ENCODE measurements around the gene TVP23B. TPM values are rescaled to one million over a fixed set of nuclear protein-coding genes. Genes with fewer than 3 reads are reported as not detected.
"Not testable (repeated sequence)": the region's sequence is repeated elsewhere in the genome, so short reads cannot be mapped to it uniquely, and the experiment has no call there.

TVP23B gene
- total and polyA plus RNA-seq, 2 donors (not counting 3 experiments of a cell fraction or from before 2014, with no cell fraction given) = 16.8 to 29.6 TPM

DNA sequence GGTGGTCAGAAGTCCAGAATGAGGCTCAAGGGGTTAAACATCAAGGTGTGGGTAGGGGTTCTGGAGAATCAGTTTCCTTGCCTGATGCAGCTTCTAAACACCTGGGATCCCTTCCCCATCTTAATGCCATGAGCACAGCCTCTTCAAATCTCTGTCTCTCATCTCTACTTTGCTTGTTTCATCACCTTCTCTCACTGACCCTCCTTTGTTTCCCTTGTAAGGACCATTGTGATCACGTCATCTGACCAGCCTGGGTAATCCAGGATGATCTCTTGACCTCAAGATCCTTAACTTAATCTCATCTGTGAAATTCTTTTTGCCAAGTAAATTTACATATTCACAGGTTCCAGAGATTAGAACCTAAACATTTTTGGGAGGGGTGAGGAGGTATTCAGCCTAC is 5.0 kb downstream of the TVP23B start:
- H3K4me2 ChIP-seq (ENCODE audit: insufficient read depth, low read length); H3K9me1 ChIP-seq (replicated peaks; ENCODE audit: control insufficient read depth, extremely low read depth, insufficient read depth, low read length); H3K4me3 ChIP-seq (replicated peaks in 1 of 3; ENCODE audit: insufficient read depth in 1 of 3, low read depth in 1 of 3, low read length in 3 of 3); dilution Hi-C loops (cut with MboI; ENCODE audit: extremely low pct_ligation_motif_present, low sequenced_read_pairs); H3K9ac ChIP-seq (replicated peaks; ENCODE audit: extremely low read depth, insufficient read depth, low read length); CTCF ChIA-PET; POLR2A ChIA-PET; BruUV-seq (replicated peaks); H4K20me1 ChIP-seq (replicated peaks; ENCODE audit: control insufficient read depth, extremely low read depth, insufficient read depth, low read length); DNase-seq (ENCODE audit: low read depth, low spot score); H3K27me3 ChIP-seq (ENCODE audit: control insufficient read depth in 2 of 2, insufficient read depth in 2 of 2, low read length in 2 of 2); H3K36me3 ChIP-seq (ENCODE audit: control insufficient read depth in 2 of 2, extremely low read depth in 1 of 2, insufficient read depth in 2 of 2, low read length in 2 of 2); H2AFZ ChIP-seq (ENCODE audit: low read depth, low read length); intact Hi-C loops (cut with micrococcal nuclease); H3K9me3 ChIP-seq (replicated peaks; ENCODE audit: control insufficient read depth, insufficient read depth, low read length); FAIRE-seq; H3K27ac ChIP-seq (ENCODE audit: insufficient read depth, low read depth, low read length); H3K4me1 ChIP-seq (ENCODE audit: control insufficient read depth, extremely low read depth, insufficient read depth, low read length): not testable (repeated sequence)
- H3K79me2 ChIP-seq (ENCODE audit: control insufficient read depth, insufficient read depth, low read length) = peaks cover 29% of the 10 kb centered on the region

DNA sequence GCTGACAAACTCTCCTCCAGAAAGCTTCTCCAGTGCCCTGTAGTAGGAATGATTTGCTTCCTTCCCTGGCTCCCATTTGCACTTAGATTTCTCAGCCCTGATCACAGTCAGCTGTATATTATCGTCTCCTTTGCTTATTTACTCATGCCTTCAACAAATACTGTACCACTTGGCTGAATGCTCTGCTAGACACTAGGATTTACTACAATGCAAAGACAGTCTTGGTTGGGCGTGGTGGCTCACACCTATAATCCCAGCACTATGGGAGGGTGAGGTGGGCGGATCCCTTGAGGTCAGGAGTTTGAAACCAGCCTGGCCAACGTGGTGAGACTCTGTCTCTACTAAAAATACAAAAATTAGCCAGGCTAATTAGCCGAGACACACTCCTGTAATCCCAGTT is 5.9 kb downstream of the TVP23B start:
- POLR2A ChIA-PET; BruUV-seq (replicated peaks); dilution Hi-C loops (cut with MboI; ENCODE audit: extremely low pct_ligation_motif_present, low sequenced_read_pairs); H3K9me3 ChIP-seq (replicated peaks; ENCODE audit: control insufficient read depth, insufficient read depth, low read length); H3K27me3 ChIP-seq (ENCODE audit: control insufficient read depth in 2 of 2, insufficient read depth in 2 of 2, low read length in 2 of 2); FAIRE-seq; DNase-seq (ENCODE audit: low read depth, low spot score); H3K9me1 ChIP-seq (replicated peaks; ENCODE audit: control insufficient read depth, extremely low read depth, insufficient read depth, low read length); H4K20me1 ChIP-seq (replicated peaks; ENCODE audit: control insufficient read depth, extremely low read depth, insufficient read depth, low read length); H3K9ac ChIP-seq (replicated peaks; ENCODE audit: extremely low read depth, insufficient read depth, low read length); H3K4me2 ChIP-seq (ENCODE audit: insufficient read depth, low read length); H3K27ac ChIP-seq (ENCODE audit: insufficient read depth, low read depth, low read length); H3K4me1 ChIP-seq (ENCODE audit: control insufficient read depth, extremely low read depth, insufficient read depth, low read length); H2AFZ ChIP-seq (ENCODE audit: low read depth, low read length); H3K4me3 ChIP-seq (replicated peaks in 1 of 3; ENCODE audit: insufficient read depth in 1 of 3, low read depth in 1 of 3, low read length in 3 of 3); intact Hi-C loops (cut with micrococcal nuclease); CTCF ChIA-PET; H3K36me3 ChIP-seq (ENCODE audit: control insufficient read depth in 2 of 2, extremely low read depth in 1 of 2, insufficient read depth in 2 of 2, low read length in 2 of 2): not testable (repeated sequence)
- H3K79me2 ChIP-seq (ENCODE audit: control insufficient read depth, insufficient read depth, low read length) = peaks cover 27% of the 10 kb centered on the region

DNA sequence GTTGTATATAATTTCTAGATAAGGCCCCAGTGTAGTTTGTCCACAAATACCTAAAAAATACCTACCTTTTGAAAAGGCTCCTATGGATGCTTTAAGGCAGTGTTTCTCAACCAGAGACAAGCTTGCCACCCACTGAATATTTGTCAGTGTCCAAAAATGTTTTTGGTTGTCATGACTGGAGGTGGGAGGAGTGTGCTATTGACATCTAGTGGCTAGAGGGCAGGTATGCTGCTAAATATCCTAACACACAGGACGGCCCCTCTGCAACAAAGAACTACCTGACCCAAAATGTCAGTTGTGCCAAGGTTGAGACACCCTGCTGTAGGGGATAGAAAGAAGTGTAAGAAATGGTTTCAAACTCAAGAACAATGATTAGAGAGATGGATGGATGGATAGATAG is 10.4 kb downstream of the TVP23B start:
- intact Hi-C loops (cut with micrococcal nuclease); BruUV-seq (replicated peaks); H3K9me1 ChIP-seq (replicated peaks; ENCODE audit: control insufficient read depth, extremely low read depth, insufficient read depth, low read length); H3K4me1 ChIP-seq (ENCODE audit: control insufficient read depth, extremely low read depth, insufficient read depth, low read length); POLR2A ChIA-PET; H4K20me1 ChIP-seq (replicated peaks; ENCODE audit: control insufficient read depth, extremely low read depth, insufficient read depth, low read length); H2AFZ ChIP-seq (ENCODE audit: low read depth, low read length); H3K36me3 ChIP-seq (ENCODE audit: control insufficient read depth in 2 of 2, extremely low read depth in 1 of 2, insufficient read depth in 2 of 2, low read length in 2 of 2); H3K27me3 ChIP-seq (ENCODE audit: control insufficient read depth in 2 of 2, insufficient read depth in 2 of 2, low read length in 2 of 2); DNase-seq (ENCODE audit: low read depth, low spot score); H3K4me2 ChIP-seq (ENCODE audit: insufficient read depth, low read length); H3K79me2 ChIP-seq (ENCODE audit: control insufficient read depth, insufficient read depth, low read length); CTCF ChIA-PET; H3K4me3 ChIP-seq (replicated peaks in 1 of 3; ENCODE audit: insufficient read depth in 1 of 3, low read depth in 1 of 3, low read length in 3 of 3); H3K9ac ChIP-seq (replicated peaks; ENCODE audit: extremely low read depth, insufficient read depth, low read length); H3K9me3 ChIP-seq (replicated peaks; ENCODE audit: control insufficient read depth, insufficient read depth, low read length); H3K27ac ChIP-seq (ENCODE audit: insufficient read depth, low read depth, low read length); dilution Hi-C loops (cut with MboI; ENCODE audit: extremely low pct_ligation_motif_present, low sequenced_read_pairs): not testable (repeated sequence)
- peak; percentile 67 for FAIRE-seq

DNA sequence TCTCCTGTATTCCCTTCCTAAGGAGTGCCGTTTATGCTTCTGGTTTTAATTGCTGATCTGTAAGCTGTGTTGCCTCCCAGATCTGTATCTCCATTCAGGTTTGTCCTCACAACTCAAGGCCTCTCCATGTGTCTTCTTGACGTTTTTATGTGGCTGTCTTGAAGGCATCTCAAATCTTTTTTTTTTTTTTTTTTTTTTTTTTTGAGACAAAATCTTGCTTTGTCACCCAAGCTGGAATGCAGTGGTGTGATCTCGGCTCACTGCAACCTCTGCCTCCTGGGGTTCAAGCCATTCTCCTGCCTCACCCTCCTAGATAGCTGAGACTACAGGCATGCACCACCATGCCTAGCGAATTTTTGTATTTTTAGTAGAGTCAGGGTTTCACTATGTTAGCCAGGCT is 13.9 kb downstream of the TVP23B start:
- H3K79me2 ChIP-seq (ENCODE audit: control insufficient read depth, insufficient read depth, low read length); FAIRE-seq; BruUV-seq (replicated peaks); DNase-seq (ENCODE audit: low read depth, low spot score); H4K20me1 ChIP-seq (replicated peaks; ENCODE audit: control insufficient read depth, extremely low read depth, insufficient read depth, low read length); H3K4me2 ChIP-seq (ENCODE audit: insufficient read depth, low read length); H3K27ac ChIP-seq (ENCODE audit: insufficient read depth, low read depth, low read length); H3K36me3 ChIP-seq (ENCODE audit: control insufficient read depth in 2 of 2, extremely low read depth in 1 of 2, insufficient read depth in 2 of 2, low read length in 2 of 2); dilution Hi-C loops (cut with MboI; ENCODE audit: extremely low pct_ligation_motif_present, low sequenced_read_pairs); H2AFZ ChIP-seq (ENCODE audit: low read depth, low read length); H3K9me3 ChIP-seq (replicated peaks; ENCODE audit: control insufficient read depth, insufficient read depth, low read length); H3K9me1 ChIP-seq (replicated peaks; ENCODE audit: control insufficient read depth, extremely low read depth, insufficient read depth, low read length); intact Hi-C loops (cut with micrococcal nuclease); H3K9ac ChIP-seq (replicated peaks; ENCODE audit: extremely low read depth, insufficient read depth, low read length); H3K27me3 ChIP-seq (ENCODE audit: control insufficient read depth in 2 of 2, insufficient read depth in 2 of 2, low read length in 2 of 2); CTCF ChIA-PET; POLR2A ChIA-PET; H3K4me1 ChIP-seq (ENCODE audit: control insufficient read depth, extremely low read depth, insufficient read depth, low read length); H3K4me3 ChIP-seq (replicated peaks in 1 of 3; ENCODE audit: insufficient read depth in 1 of 3, low read depth in 1 of 3, low read length in 3 of 3): not testable (repeated sequence)

Measured in endothelial cell of umbilical vein (primary cell).